HG02642 (cell line): ENCODE data around the gene CNTN4.
"Not testable (repeated sequence)": the region's sequence is repeated elsewhere in the genome, so short reads cannot be mapped to it uniquely, and the experiment has no call there.

ENCODE experiments used
- ATAC-seq: cut with Tn5 transposase; IDR thresholded peaks from one replicate; pipeline ENCODE4 v1.9.1; 2021; ENCODE audit warnings: mild to moderate bottlenecking; ENCODE audit not compliant: unreplicated experiment, poor library complexity

CNTN4 gene

DNA sequence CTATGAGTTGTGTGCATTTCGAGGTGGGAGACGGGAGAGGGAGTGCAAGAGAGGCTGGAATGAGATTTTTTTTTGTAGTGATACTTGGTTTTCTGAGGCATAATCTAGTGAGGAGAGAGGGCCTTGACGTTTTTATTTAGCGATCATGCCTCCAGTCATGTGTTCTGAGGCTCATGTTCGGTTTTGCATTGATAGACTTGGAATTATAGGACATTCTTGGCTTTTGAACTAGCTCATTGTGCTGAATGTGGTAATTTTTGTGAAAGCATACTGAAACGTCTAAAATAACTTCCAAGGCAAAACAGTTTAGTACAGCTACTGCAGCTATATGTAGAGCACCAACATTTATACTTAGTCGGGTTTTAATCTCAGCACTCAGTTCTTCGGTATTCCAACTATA is 408.1 kb downstream of the CNTN4 start:
- no peak for ATAC-seq

- ATAC-seq: no peak
These were observed 412.0 kb downstream of the CNTN4 start for GRCh38 chr3:2510591-2511145.

- no peak for ATAC-seq
These were observed 412.7 kb downstream of the CNTN4 start for GRCh38 chr3:2511356-2511755.

DNA sequence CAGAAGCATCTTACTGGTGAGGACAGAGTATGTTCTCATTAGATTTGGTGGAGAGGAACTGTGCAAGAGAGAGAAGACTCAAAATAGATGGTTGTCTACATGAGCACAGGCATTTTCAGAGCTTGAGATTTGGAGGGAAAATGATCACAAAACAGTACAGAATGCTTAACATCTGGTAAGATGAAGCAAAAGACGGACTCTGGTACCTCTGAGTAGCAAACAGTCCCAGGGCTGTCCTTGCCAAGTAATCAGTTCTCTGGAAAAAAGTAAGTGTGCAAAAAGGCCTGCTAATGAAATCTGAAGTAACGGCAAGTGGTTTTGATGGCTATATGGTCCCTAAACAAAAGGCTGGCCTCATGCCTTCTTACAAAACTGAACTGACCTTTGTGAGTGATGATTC is 414.2 kb downstream of the CNTN4 start:
- no peak for ATAC-seq

GRCh38 chr3:2513986-2514385 is 415.3 kb downstream of the CNTN4 start:
- ATAC-seq: no peak

GRCh38 chr3:2516762-2517441 is 418.2 kb downstream of the CNTN4 start:
- no peak for ATAC-seq

- no peak for ATAC-seq
These were observed 419.0 kb downstream of the CNTN4 start for GRCh38 chr3:2517500-2518172.

- ATAC-seq: no peak
These were observed 424.7 kb downstream of the CNTN4 start for GRCh38 chr3:2523281-2523836.

- ATAC-seq: no peak
These were observed 427.3 kb downstream of the CNTN4 start for GRCh38 chr3:2525968-2526367.

DNA sequence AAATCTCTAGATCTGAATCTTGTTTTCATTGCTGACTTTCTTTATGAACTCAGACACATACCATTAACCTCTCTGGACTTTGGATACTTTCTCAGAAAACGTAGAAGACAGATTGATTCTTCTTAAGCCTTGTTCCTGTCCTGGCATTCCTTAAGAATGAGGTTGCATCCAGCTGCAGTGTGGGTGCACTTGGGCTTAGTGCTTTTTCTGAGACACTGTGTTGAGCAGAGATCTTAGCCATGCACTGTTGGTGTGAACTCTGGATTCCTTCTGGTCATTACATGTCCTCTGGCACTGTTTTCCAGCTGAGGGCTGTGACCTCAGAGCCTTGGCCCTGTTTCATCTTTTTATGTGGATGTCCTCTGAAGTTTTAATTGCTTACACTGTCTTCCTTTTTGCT is 428.3 kb downstream of the CNTN4 start:
- no peak for ATAC-seq

DNA sequence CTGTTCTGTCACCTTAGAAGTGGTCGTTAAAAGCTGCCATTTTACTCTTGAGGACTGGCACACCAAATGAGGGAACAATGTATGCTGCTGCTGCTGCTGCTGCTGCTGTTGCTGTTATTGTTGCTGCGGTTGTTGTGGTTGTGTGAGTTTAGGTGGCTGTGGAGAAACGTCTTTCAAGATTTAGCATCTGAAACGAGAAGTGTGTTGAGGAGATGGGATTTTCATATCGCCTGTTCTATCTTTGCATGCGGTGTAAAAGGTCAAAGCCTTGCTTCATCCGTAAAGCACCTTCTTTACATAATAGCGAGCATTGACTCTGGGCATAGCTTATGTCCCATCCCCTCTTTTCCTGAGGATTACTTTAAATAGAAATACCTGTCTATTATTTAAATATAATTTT is 428.7 kb downstream of the CNTN4 start:
- not testable (repeated sequence) for ATAC-seq

DNA sequence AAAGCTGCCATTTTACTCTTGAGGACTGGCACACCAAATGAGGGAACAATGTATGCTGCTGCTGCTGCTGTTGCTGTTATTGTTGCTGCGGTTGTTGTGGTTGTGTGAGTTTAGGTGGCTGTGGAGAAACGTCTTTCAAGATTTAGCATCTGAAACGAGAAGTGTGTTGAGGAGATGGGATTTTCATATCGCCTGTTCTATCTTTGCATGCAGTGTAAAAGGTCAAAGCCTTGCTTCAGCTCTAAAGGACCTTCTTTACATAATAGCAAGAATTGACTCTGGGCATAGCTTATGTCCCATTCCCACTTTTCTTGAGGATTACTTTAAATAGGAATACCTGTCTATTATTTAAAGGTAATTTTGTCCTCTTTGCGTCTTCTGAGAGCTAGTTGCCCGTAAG is 436.1 kb downstream of the CNTN4 start:
- not testable (repeated sequence) for ATAC-seq

GRCh38 chr3:2535206-2535605 is 436.5 kb downstream of the CNTN4 start:
- ATAC-seq: no peak

- ATAC-seq: no peak
These were observed 437.9 kb downstream of the CNTN4 start for GRCh38 chr3:2536575-2536974.

- ATAC-seq: no peak
These were observed 441.4 kb downstream of the CNTN4 start for GRCh38 chr3:2540115-2540514.

DNA sequence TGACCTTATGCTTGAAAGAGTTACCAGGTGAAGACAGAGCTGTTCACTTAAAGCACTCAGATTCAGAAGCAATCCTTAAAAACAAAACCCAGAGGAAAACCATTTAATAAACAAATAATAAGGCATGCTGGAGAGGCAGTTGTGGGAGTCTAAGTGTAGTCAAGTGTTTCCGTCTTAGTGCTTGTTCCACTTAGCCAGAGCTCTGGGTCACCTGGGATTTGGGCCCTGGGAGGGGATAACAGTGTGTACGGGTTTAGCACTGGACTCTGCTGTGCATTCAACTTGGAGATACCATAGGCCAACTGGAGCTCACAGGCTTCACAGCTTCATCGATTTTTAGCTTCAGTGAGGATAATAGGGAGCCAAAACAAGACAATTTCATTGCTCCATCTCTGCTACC is 444.6 kb downstream of the CNTN4 start:
- no peak for ATAC-seq

GRCh38 chr3:2544212-2544611 is 445.5 kb downstream of the CNTN4 start:
- ATAC-seq: no peak

DNA sequence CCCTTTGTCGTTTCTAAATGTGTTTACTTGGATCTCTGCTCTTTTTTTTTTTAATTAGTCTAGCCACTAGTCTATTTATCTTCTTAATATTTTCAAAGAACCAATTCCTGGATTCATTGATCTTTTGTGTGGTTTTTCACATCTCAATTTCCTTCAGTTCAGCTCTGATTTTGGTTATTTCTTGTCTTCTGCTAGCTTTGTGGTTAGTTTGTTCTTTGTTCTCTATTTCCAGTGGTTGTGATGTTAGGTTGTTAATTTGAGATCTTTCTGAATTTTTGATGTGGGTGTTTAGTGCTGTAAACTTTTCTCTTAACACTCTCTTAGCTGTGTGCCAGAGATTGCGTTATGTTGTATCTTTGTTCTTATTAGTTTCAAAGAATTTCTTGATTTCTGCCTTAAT is 446.1 kb downstream of the CNTN4 start:
- no peak for ATAC-seq

DNA sequence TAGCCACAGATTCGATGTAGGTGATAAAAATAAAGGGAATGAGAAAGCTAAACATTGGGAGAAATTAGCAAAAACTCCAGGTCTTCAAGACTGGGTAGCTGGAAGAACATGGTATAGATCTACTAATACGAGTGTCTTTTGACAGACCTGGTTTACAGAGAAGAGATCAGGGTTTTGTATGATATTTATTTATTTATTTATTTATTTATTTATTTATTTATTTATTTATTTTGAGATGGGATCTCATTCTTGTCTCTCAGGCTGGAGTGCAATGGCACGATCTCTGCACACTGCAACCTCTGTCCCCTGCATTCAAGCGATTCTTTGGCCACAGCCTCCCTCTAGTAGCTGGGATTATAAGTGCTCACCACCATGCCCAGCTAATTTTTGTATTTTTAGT is 448.4 kb downstream of the CNTN4 start:
- ATAC-seq: no peak

GRCh38 chr3:2554656-2555055 is 456.0 kb downstream of the CNTN4 start:
- no peak for ATAC-seq

DNA sequence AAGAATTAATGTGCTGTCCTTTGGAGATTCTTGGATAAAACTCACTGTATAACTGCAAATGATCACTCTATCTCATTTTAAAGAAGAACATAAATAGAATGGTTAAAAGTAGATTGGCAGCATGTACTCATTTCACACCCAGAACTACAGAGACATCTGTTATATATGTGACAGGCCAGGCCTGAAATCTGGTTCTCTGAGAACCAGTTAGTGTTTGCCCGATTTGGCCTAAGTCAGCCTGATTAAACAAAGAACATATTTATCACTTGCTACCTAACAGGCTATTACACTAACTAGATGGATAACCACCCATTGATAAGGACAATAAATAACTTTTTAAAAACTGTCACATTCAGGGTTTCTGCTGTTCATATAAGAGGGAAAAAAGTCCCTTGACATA is 460.1 kb downstream of the CNTN4 start:
- no peak for ATAC-seq

- no peak for ATAC-seq
These were observed 468.8 kb downstream of the CNTN4 start for GRCh38 chr3:2567451-2567850.
